Limb (tissue), 2 donors: ENCODE measurements around the gene QRFP.

Source experiments
- DNase-seq, 2 donors: peaks; one replicate each; pipeline ENCODE4 v3.0.0-alpha.2; 2016; ENCODE audit errors: extremely low spot score in 2 of 2

The QRFP gene

GRCh38 chr9:130890870-130891687 is 5.5 kb downstream of the QRFP start:
- DNase-seq, result no peak

DNA sequence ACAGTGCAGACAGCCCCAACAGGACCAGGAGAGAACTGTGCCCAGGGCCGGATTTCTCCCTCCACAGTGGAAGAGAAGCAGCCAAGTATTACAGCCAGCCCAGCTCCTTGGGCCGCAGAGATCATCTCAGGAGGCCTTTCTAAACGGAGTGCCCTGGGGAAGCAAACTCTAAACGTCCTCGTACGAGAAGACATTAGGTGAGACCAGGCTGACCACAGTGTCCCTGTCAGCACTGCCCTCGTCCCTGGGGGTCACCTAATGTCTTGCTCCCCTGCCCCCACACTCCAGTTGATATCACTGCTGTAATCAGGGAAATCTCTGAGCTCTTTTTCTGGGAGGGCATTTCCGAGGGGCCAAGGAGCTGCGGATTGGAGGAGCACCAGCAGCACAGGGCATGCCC is 6.5 kb downstream of the QRFP start:
- no peak for DNase-seq

DNA sequence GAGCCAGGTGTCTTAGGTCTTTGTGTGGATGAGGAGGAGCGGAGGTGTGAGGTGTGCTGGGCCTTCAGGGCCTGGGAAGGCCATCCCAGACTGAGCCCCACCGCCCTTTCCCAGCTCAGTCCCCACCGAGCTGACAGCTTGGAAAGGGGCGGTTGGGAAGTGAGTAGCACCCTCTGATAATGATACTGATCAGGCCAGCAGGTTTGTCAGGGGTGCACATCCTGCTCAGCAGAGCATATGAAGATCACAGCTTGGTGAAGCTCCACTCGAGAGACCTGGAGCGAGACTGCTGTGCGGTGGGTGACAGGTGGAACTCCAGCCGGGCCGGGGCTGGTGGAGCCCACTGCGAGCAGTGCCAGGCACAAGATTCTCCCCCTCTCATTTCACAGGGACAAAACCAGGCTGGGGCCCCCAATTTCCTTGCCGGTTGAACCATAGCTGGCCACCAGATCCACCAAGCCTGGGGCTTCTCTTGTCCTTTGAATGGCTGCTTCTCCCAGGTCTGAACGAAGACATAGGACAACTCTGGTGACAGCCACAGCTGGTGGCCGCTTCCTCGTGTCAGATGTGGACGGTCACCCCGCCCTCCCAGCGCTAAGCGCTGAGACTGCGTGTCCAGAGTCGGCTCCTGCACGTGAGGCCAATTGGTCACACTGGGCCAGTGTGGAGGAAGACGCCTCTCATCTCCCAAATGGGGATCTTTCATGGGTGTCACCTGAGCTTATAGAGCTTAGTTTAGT is 8.3 kb downstream of the QRFP start:
- DNase-seq, result no peak

- no peak for DNase-seq
These were observed 9.0 kb downstream of the QRFP start for GRCh38 chr9:130887494-130888144.

GRCh38 chr9:130886981-130887380 is 9.6 kb downstream of the QRFP start:
- no peak for DNase-seq

DNA sequence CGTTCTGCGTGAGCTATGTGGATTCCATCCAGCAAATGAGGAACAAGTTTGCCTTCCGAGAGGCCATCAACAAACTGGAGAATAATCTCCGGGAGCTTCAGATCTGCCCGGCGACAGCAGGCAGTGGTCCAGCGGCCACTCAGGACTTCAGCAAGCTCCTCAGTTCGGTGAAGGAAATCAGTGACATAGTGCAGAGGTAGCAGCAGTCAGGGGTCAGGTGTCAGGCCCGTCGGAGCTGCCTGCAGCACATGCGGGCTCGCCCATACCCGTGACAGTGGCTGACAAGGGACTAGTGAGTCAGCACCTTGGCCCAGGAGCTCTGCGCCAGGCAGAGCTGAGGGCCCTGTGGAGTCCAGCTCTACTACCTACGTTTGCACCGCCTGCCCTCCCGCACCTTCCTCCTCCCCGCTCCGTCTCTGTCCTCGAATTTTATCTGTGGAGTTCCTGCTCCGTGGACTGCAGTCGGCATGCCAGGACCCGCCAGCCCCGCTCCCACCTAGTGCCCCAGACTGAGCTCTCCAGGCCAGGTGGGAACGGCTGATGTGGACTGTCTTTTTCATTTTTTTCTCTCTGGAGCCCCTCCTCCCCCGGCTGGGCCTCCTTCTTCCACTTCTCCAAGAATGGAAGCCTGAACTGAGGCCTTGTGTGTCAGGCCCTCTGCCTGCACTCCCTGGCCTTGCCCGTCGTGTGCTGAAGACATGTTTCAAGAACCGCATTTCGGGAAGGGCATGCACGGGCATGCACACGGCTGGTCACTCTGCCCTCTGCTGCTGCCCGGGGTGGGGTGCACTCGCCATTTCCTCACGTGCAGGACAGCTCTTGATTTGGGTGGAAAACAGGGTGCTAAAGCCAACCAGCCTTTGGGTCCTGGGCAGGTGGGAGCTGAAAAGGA is 10.9 kb downstream of the QRFP start:
- DNase-seq, result no peak

- DNase-seq, result no peak
These were observed 11.8 kb downstream of the QRFP start for GRCh38 chr9:130884542-130885483.

- no peak for DNase-seq
These were observed 12.5 kb downstream of the QRFP start for GRCh38 chr9:130884111-130884531.

- DNase-seq, result no peak
These were observed 13.1 kb downstream of the QRFP start for GRCh38 chr9:130883479-130883878.

- no peak for DNase-seq
These were observed 13.9 kb downstream of the QRFP start for GRCh38 chr9:130882696-130883225.

DNA sequence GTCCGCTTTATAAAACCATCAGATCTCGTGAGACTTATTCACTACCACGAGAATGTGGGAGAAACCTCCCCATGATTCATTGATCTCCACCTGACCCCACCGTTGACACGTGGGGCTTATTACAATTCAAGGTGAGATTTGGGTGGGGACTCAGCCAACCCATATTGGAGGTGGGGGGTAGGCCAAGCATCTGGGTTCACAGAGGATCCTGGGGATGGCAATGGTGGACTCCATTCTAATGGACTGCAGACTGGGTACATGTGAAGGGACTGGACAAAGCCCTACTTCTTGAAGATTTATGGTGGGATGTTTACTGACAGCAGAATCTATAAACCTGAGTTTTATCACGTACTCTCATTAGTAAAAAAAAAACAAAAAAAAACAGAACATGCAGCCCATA is 15.1 kb downstream of the QRFP start:
- DNase-seq, result no peak

GRCh38 chr9:130880599-130881220 is 15.9 kb downstream of the QRFP start:
- no peak for DNase-seq

DNA sequence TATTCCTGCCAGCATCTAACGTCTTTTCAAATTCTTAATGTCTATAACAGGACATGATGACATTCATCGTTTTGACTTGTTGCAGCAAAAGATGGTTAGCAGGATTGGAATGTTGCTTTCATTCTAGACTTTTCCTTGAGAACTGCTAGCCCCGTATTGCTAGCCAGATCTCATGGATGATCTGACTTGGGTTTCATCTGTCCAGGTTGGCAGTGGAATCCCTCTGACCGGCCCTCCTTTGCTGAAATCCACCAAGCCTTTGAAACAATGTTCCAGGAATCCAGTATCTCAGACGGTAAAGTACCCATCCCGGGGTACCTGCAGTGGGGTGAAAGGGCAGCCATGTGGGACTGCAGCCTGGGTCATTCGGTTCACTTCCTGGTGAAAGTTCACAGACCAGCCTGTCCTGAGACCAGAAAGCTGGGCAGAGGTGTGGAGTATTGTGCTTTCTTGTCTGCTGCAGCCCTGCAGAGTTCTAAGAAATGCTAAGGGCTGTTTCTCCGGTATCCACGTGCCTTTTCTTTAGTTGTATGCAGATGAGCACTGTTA is 16.7 kb downstream of the QRFP start:
- DNase-seq, result no peak

GRCh38 chr9:130878295-130878694 is 18.3 kb downstream of the QRFP start:
- DNase-seq, result no peak

DNA sequence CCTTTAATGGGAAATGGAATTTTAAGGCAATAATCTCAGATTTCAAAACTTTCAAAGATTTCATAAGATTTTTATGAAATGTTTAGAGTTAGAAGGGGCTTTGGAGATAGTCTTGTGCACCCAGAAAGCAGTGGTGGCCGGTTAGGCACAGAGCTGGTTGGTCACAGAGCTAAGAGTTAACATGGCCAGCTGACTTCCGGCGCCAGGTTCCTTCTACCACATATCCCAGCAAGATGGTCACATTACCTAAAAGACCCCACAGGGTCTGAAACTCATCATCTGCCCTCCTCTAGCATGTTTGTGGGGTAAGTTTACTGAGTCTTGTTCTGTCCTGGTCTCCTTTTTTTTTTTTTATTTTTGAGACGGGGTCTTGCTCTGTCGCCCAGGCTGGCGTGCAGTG is 19.3 kb downstream of the QRFP start:
- DNase-seq, result no peak

- no peak for DNase-seq
These were observed 21.8 kb downstream of the QRFP start for GRCh38 chr9:130874783-130875182.

DNA sequence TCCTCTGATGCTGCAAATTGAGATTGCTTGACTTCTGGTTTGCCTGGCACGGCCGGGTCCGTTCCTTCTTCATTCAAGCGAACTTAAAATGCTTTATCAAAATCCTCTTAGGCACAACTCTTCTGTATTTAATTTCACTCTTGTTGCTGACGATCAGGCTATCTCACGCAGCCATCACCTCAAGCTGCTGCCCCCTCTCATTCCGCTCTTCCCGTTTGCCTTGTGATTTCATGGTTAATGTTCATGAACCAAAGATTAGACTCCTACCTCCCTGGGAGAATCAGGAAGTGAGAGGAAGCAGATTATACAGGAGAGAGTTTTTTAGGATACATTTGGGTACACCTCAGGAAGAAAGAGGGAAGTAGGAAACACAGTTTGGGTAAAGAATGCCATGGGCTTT is 22.6 kb downstream of the QRFP start:
- no peak for DNase-seq

DNA sequence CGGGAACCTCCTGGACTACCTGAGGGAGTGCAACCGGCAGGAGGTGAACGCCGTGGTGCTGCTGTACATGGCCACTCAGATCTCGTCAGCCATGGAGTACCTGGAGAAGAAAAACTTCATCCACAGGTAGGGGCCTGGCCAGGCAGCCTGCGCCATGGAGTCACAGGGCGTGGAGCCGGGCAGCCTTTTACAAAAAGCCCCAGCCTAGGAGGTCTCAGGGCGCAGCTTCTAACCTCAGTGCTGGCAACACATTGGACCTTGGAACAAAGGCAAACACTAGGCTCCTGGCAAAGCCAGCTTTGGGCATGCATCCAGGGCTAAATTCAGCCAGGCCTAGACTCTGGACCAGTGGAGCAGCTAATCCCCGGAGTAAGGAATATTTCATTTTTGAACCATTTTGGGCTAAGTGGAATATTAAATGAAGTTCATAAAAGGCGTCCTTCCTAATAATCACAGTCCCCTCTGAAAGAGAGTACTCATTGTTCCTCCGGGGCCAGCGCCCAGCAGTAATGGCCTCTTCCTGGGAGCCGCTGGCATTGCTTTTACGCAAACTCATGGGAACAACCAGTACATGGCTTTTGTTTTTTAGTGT is 23.6 kb downstream of the QRFP start:
- DNase-seq, result no peak

DNA sequence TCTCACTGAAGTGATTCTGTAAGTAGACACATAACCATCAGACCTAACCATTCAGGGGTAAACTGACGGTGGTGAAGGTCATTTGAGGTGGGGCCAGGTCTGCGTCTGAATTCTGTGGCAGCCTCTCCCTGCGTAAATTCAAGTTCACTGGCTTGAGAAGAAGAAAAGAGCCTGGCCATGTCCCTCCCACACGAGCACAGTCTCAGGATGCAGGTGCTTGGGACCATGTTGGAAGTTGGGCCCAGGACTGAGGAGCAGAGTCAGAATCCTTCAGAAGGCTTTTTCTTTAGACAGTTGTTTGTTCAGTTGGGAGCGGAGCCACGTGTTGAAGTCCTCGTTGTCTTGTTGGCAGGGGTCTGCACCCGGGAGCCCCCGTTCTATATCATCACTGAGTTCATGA is 24.1 kb downstream of the QRFP start:
- DNase-seq, result no peak
